ENCODE data around the gene ZNF99.

GRCh38 chr19:22832031-22832762, 48.2 kb upstream of the ZNF99 start, which contains the start of gene ZNF723:
- no peak for TF ChIP-seq EP300 (IDR thresholded peaks at IDR 0.05)
- TF ChIP-seq, protein P1, sequence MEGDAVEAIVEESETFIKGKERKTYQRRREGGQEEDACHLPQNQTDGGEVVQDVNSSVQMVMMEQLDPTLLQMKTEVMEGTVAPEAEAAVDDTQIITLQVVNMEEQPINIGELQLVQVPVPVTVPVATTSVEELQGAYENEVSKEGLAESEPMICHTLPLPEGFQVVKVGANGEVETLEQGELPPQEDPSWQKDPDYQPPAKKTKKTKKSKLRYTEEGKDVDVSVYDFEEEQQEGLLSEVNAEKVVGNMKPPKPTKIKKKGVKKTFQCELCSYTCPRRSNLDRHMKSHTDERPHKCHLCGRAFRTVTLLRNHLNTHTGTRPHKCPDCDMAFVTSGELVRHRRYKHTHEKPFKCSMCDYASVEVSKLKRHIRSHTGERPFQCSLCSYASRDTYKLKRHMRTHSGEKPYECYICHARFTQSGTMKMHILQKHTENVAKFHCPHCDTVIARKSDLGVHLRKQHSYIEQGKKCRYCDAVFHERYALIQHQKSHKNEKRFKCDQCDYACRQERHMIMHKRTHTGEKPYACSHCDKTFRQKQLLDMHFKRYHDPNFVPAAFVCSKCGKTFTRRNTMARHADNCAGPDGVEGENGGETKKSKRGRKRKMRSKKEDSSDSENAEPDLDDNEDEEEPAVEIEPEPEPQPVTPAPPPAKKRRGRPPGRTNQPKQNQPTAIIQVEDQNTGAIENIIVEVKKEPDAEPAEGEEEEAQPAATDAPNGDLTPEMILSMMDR (IDR thresholded peaks at IDR 0.05): no peak
